ENCODE measurements around the gene ZCCHC10.

DNA sequence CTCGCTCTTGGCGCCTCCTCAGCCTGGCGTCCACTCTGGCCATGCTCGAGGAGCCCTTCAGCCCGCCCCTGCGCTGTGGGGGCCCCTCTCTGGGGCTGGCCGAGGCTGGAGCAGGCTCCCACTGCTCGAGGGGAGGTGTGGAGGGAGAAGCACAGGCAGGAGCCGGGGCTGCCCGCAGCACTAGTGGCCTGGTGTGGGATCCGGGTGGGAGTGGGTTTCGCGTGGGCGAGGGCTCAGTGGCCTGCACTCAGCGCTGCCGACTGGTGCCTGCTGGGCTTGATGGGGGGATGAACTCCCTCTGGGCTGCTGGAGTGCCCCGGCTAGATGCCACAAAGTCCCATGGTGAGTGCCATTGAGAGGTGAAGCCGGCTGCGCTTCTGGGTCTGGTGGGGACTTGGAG, 21.1 kb upstream of the ZCCHC10 start:
- TF ChIP-seq POLR2A (IDR thresholded peaks at IDR 0.05) = no peak
- TF ChIP-seq, protein P1, sequence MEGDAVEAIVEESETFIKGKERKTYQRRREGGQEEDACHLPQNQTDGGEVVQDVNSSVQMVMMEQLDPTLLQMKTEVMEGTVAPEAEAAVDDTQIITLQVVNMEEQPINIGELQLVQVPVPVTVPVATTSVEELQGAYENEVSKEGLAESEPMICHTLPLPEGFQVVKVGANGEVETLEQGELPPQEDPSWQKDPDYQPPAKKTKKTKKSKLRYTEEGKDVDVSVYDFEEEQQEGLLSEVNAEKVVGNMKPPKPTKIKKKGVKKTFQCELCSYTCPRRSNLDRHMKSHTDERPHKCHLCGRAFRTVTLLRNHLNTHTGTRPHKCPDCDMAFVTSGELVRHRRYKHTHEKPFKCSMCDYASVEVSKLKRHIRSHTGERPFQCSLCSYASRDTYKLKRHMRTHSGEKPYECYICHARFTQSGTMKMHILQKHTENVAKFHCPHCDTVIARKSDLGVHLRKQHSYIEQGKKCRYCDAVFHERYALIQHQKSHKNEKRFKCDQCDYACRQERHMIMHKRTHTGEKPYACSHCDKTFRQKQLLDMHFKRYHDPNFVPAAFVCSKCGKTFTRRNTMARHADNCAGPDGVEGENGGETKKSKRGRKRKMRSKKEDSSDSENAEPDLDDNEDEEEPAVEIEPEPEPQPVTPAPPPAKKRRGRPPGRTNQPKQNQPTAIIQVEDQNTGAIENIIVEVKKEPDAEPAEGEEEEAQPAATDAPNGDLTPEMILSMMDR (IDR thresholded peaks at IDR 0.05 in 4 of 5, conservative IDR thresholded peaks at IDR 0.05 in 1 of 5) = no peak

All from gastrocnemius medialis (tissue), 4 donors.